ENCODE results near the gene CHAC1. TPM values are rescaled to one million over a fixed set of nuclear protein-coding genes. Genes with fewer than 3 reads are reported as not detected.
A peak's percentile ranks its signal among the peaks of the same experiment; 100 is the strongest.

Gene CHAC1
- total RNA-seq, 3 donors from 2014 or later (not counting 1 experiment from before 2014, with no cell fraction given), result 1.1 to 1.7 TPM; not detected in 1

DNA sequence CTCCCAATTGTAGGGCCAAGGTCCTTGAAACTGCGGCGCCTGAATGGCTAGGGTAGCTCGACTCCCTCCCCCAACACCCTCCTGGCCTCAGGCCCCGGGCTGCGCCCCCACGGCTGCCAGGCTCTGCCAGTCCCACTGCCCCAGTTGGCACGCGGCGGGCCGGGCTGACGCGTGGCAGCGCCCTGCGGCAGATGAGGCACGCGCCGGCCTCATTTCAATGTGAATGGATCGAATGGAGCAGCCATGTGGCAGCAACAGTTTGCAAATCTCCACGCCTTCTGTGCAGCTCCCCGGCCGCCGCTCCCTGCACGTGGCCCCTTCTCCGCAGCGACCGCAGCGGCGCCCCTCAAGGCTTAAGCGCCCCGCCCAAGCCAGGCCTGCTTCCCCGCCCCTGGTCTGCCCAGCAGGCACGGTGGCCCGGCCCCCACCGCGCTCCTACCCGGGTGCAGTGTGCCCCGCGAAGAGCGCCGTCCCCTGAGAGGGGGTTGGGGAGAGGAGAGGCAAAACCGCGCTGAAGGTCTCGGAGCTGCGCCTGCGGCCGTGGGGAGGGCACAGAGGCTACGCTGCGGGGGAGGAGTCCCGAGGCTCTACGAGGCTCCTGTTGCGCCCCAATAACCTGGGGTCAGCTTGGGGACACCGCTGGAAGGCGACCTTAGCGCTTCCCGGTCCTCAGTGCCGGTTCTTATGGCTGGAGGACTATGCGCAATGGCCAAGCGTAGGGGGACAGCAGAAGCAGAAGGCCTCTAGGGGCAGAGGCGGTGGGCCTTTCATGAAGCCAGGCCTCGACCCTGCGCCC lies 27.2 kb upstream of the CHAC1 start:
- Histone ChIP-seq H3K4me3 (ENCODE audit: low read length) (no peak overlapping the region), H3K9me3 (ENCODE audit: control insufficient read depth, insufficient read depth, low read length) (no peaks in the 10 kb centered on the region), H3K27ac (ENCODE audit: low read length) (no peak overlapping the region), H3K4me1 (ENCODE audit: control insufficient read depth, insufficient read depth, low read length) (peaks cover 55% of the 10 kb centered on the region), H3K36me3 (ENCODE audit: control insufficient read depth, insufficient read depth, low read length) (no peaks in the 10 kb centered on the region), H3K27me3 (ENCODE audit: control insufficient read depth, insufficient read depth, low read length) (peaks cover 42% of the 10 kb centered on the region)
- intact Hi-C loops (cut with micrococcal nuclease), result no loop called here
- Mint-ChIP-seq H3K27me3 (ENCODE audit: low read depth in 2 of 2) (peaks cover 27 to 55% of the 10 kb centered on the region in 2 donors), H3K4me3 (peak overlapping the region; percentile 78), H3K36me3 (no peaks in the 10 kb centered on the region), H3K4me1 (peaks cover 30 to 50% of the 10 kb centered on the region in 2 donors), H3K27ac (no peak overlapping the region), H3K9me3 (no peaks in the 10 kb centered on the region)
- peak; percentile 19 to 37 (median 25) for ATAC-seq
- peak in 1 of 2 donors; percentile 41 for DNase-seq
- WGBS (ENCODE audit: insufficient coverage), result 2% methylated on average over 61 of the region's 61 CpGs
- TF ChIP-seq, protein P1, sequence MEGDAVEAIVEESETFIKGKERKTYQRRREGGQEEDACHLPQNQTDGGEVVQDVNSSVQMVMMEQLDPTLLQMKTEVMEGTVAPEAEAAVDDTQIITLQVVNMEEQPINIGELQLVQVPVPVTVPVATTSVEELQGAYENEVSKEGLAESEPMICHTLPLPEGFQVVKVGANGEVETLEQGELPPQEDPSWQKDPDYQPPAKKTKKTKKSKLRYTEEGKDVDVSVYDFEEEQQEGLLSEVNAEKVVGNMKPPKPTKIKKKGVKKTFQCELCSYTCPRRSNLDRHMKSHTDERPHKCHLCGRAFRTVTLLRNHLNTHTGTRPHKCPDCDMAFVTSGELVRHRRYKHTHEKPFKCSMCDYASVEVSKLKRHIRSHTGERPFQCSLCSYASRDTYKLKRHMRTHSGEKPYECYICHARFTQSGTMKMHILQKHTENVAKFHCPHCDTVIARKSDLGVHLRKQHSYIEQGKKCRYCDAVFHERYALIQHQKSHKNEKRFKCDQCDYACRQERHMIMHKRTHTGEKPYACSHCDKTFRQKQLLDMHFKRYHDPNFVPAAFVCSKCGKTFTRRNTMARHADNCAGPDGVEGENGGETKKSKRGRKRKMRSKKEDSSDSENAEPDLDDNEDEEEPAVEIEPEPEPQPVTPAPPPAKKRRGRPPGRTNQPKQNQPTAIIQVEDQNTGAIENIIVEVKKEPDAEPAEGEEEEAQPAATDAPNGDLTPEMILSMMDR (IDR thresholded peaks at IDR 0.05), result no peak

DNA sequence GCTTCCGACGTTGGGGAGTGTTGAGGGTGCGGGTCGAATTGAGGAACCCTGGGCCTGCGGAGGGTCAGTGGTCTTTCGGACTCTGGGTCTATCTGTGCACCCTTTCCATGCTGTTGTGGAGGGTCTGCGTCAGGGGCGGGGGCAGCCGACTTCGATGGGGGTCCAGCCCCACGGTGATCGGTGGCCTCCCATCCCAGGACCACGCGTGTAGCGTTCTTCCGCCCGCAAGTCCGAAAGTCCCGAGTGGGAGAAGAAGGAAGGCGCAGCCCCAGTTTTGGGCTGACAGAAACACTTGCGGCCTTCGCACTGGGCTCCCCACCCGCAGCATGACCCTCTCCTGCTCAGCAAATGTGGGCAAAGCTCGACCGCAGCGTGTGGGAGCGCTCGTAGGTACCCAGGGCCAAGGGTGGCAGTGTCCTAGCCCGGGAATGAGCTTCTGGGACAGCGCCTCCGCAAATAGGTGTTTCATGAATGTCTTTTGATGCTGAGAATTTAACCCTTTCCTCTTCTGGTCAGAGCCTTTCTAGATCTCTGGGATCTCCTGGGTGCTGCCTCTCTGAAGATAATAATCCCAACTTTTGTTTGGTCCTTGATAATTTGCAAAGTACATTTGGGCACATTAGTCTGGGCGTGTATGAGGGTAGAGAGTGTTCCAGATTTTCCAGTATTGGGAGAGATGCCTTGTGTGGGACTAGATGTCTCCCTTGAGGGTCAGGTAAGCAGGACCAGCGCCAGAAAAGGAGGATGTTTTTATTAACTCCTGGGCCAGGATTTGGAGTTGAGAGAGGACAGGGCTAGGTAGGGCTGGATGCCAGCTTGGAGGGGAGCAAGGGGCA lies 26.4 kb upstream of the CHAC1 start:
- no peak for DNase-seq
- Histone ChIP-seq H3K36me3 (ENCODE audit: control insufficient read depth, insufficient read depth, low read length) (no peaks in the 10 kb centered on the region), H3K27me3 (ENCODE audit: control insufficient read depth, insufficient read depth, low read length) (peaks cover 47% of the 10 kb centered on the region), H3K9me3 (ENCODE audit: control insufficient read depth, insufficient read depth, low read length) (no peaks in the 10 kb centered on the region), H3K27ac (ENCODE audit: low read length) (no peak overlapping the region), H3K4me1 (ENCODE audit: control insufficient read depth, insufficient read depth, low read length) (peaks cover 57% of the 10 kb centered on the region), H3K4me3 (ENCODE audit: low read length) (no peak overlapping the region)
- Mint-ChIP-seq H3K27me3 (ENCODE audit: low read depth in 2 of 2) (peaks cover 35 to 63% of the 10 kb centered on the region in 2 donors), H3K9me3 (no peaks in the 10 kb centered on the region), H3K36me3 (no peaks in the 10 kb centered on the region), H3K4me1 (peaks cover 34 to 58% of the 10 kb centered on the region in 2 donors), H3K27ac (no peak overlapping the region), H3K4me3 (peak overlapping the region; percentile 78)
- TF ChIP-seq, protein P1 (IDR thresholded peaks at IDR 0.05), result no peak
- intact Hi-C loops (cut with micrococcal nuclease), result no loop called here
- 12% methylated on average over 33 of the region's 33 CpGs for WGBS (ENCODE audit: insufficient coverage)
- ATAC-seq, result no peak

DNA sequence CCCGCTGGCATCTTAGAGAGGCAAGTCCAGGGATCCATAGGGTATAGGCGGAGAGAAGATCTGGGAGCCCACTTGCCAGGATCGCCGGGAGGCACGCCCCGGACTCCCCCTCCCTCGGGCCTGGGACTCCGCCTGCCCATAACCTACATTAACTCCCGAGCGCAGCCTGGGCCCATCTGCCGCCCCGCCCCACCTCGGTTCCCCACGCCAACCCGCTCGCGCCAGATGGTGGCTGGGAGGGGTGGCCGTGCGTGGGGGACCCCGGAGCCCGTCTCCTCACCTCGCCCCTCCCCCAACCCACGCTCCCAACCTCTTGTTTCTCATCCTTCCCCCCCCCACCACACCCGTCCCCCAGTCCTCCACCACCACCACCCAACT lies 25.8 kb upstream of the CHAC1 start:
- TF ChIP-seq, protein P1 (IDR thresholded peaks at IDR 0.05), result no peak
- Histone ChIP-seq H3K9me3 (ENCODE audit: control insufficient read depth, insufficient read depth, low read length) (no peaks in the 10 kb centered on the region), H3K4me1 (ENCODE audit: control insufficient read depth, insufficient read depth, low read length) (peaks cover 63% of the 10 kb centered on the region), H3K27me3 (ENCODE audit: control insufficient read depth, insufficient read depth, low read length) (peaks cover 48% of the 10 kb centered on the region), H3K27ac (ENCODE audit: low read length) (no peak overlapping the region), H3K4me3 (ENCODE audit: low read length) (no peak overlapping the region), H3K36me3 (ENCODE audit: control insufficient read depth, insufficient read depth, low read length) (no peaks in the 10 kb centered on the region)
- Mint-ChIP-seq H3K36me3 (no peaks in the 10 kb centered on the region), H3K4me1 (peaks cover 39 to 64% of the 10 kb centered on the region in 2 donors), H3K27ac (no peak overlapping the region), H3K4me3 (peak overlapping the region; percentile 78), H3K27me3 (ENCODE audit: low read depth in 2 of 2) (peaks cover 37 to 65% of the 10 kb centered on the region in 2 donors), H3K9me3 (no peaks in the 10 kb centered on the region)
- WGBS (ENCODE audit: insufficient coverage), result 6% methylated on average over 23 of the region's 24 CpGs
- intact Hi-C loops (cut with micrococcal nuclease), result no loop called here
- DNase-seq (no peak), ATAC-seq (peak in 1 of 3 donors; percentile 11)
